Measurements from ENCODE around the gene ITPR1. TPM values are rescaled to one million over a fixed set of nuclear protein-coding genes. Genes with fewer than 3 reads are reported as not detected.

The ITPR1 gene
- total and polyA plus RNA-seq, 4 donors: 3.7 to 39.4 (median 8.2) TPM

DNA sequence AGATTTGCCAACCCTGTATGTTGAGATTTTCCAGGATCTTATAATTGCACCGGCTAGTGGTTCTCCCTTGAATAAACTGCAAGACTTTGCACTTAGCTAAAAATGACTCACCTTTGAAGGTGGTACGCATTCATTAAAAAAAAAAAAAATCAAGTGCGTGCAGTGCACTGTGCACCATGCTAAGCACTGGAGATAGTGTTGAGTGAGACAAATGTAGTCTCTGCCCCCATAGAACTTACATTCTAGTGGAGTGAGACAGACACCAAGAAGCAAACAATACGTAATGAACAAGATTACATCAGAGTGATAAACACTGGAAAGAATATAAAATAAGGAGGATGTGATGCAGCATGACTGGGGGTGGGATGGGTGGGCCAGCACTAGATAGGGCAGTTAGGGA, 69.4 kb downstream of the ITPR1 start (continued):
- TF ChIP-seq, protein P1, sequence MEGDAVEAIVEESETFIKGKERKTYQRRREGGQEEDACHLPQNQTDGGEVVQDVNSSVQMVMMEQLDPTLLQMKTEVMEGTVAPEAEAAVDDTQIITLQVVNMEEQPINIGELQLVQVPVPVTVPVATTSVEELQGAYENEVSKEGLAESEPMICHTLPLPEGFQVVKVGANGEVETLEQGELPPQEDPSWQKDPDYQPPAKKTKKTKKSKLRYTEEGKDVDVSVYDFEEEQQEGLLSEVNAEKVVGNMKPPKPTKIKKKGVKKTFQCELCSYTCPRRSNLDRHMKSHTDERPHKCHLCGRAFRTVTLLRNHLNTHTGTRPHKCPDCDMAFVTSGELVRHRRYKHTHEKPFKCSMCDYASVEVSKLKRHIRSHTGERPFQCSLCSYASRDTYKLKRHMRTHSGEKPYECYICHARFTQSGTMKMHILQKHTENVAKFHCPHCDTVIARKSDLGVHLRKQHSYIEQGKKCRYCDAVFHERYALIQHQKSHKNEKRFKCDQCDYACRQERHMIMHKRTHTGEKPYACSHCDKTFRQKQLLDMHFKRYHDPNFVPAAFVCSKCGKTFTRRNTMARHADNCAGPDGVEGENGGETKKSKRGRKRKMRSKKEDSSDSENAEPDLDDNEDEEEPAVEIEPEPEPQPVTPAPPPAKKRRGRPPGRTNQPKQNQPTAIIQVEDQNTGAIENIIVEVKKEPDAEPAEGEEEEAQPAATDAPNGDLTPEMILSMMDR (IDR thresholded peaks at IDR 0.05; ENCODE audit: low read depth, low read length, missing input control): no peak
- TF ChIP-seq YY1 (IDR thresholded peaks at IDR 0.05) (no peak), SP1 (IDR thresholded peaks at IDR 0.05) (no peak), JUND (IDR thresholded peaks at IDR 0.05) (no peak), TAF1 (conservative IDR thresholded peaks at IDR 0.05) (no peak)
- TF ChIP-seq, protein P2, sequence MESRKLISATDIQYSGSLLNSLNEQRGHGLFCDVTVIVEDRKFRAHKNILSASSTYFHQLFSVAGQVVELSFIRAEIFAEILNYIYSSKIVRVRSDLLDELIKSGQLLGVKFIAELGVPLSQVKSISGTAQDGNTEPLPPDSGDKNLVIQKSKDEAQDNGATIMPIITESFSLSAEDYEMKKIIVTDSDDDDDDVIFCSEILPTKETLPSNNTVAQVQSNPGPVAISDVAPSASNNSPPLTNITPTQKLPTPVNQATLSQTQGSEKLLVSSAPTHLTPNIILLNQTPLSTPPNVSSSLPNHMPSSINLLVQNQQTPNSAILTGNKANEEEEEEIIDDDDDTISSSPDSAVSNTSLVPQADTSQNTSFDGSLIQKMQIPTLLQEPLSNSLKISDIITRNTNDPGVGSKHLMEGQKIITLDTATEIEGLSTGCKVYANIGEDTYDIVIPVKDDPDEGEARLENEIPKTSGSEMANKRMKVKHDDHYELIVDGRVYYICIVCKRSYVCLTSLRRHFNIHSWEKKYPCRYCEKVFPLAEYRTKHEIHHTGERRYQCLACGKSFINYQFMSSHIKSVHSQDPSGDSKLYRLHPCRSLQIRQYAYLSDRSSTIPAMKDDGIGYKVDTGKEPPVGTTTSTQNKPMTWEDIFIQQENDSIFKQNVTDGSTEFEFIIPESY (IDR thresholded peaks at IDR 0.05): no peak

DNA sequence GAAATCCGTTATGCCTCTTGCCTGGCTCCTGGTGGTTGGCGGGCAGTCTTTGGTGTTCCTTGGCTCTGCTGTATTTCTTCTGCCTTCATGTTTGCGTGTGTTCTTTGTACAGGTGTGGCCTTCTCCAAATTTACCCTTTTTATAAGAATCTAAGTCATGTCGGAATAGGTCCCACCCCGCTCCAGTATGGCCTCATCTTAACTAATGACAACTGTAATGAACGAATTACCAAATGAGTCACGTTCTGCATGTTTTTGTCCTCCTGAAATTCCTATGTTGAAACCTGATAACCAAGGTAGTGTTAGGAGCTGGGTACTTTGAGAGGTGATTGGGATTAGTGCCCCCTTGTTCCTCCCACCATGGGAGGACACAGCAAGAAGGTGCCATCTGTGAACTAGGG, 71.1 kb downstream of the ITPR1 start:
- 95% methylated on average over 7 of the region's 7 CpGs for WGBS
- no peaks in the 10 kb centered on the region for H3K36me3 ChIP-seq (ENCODE audit: control insufficient read depth in 4 of 4, insufficient read depth in 3 of 4, low read depth in 1 of 4, low read length in 3 of 4)
- DNase-seq (ENCODE audit: low spot score): no peak
- no peak overlapping the region for H3K4me3 ChIP-seq (ENCODE audit: low read depth in 1 of 3, low read length in 3 of 3)
- TF ChIP-seq RXRA (IDR thresholded peaks at IDR 0.05): no peak
- TF ChIP-seq, protein P3, sequence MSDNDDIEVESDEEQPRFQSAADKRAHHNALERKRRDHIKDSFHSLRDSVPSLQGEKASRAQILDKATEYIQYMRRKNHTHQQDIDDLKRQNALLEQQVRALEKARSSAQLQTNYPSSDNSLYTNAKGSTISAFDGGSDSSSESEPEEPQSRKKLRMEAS (IDR thresholded peaks at IDR 0.05): no peak
- no peak for TF ChIP-seq EGR1 (IDR thresholded peaks at IDR 0.05; ENCODE audit: low read depth in 2 of 2)
- TF ChIP-seq, protein P4, sequence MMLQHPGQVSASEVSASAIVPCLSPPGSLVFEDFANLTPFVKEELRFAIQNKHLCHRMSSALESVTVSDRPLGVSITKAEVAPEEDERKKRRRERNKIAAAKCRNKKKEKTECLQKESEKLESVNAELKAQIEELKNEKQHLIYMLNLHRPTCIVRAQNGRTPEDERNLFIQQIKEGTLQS (IDR thresholded peaks at IDR 0.05): no peak
- no peak for TF ChIP-seq RAD21 (IDR thresholded peaks at IDR 0.05)
- no peak for TF ChIP-seq GABPA (IDR thresholded peaks at IDR 0.05 in 1 of 2, conservative IDR thresholded peaks at IDR 0.05 in 1 of 2)
- TF ChIP-seq HNF4G (IDR thresholded peaks at IDR 0.05): no peak
- TF ChIP-seq HNF4A (conservative IDR thresholded peaks at IDR 0.05): no peak
- TF ChIP-seq, protein P1 (IDR thresholded peaks at IDR 0.05; ENCODE audit: low read depth, low read length, missing input control): no peak
- TF ChIP-seq FOXA2 (IDR thresholded peaks at IDR 0.05): no peak
- no peak for TF ChIP-seq TAF1 (conservative IDR thresholded peaks at IDR 0.05)
- no peak for TF ChIP-seq JUND (IDR thresholded peaks at IDR 0.05)
- H3K9me3 ChIP-seq (ENCODE audit: control insufficient read depth in 4 of 4, low read length in 3 of 4): no peaks in the 10 kb centered on the region
- no peaks in the 10 kb centered on the region for H3K27me3 ChIP-seq (ENCODE audit: control insufficient read depth in 4 of 4, insufficient read depth in 4 of 4, low read length in 3 of 4)
- H3K9ac ChIP-seq (ENCODE audit: low read depth in 1 of 2, low read length in 2 of 2): no peak overlapping the region
- no peak overlapping the region for H3K27ac ChIP-seq (ENCODE audit: low read depth in 1 of 2, low read length in 2 of 2)
- H3K4me1 ChIP-seq (ENCODE audit: control insufficient read depth in 4 of 4, insufficient read depth in 4 of 4, low read length in 3 of 4): peaks cover 0 to 28% (median 22%) of the 10 kb centered on the region in 4 donors
